Measurements from ENCODE around the gene TNRC6A. TPM values are rescaled to one million over a fixed set of nuclear protein-coding genes. Genes with fewer than 3 reads are reported as not detected.

Gene TNRC6A
- total and polyA plus RNA-seq, 2 of the 13 experiments (the other 11 are each of a cell fraction or from before 2014, with no cell fraction given) = 30.9 to 43.6 TPM

DNA sequence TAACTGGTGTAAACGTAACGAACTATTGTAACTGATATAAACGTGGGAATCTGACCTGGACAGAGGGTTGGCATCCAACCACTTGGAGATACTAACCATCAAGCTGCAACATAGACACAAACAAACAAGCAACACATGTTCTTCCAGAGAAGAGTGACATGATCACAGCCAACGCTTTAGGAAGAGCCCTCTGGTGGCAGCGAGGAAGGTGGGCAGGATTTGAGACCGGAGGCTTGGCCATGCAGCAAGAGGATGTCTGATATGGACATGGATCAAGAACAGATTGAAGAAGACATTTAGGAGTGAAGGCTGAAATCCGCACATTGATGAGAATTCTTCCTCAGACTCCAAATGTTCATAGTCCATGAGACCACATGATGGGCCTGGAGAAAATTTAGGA lies 40.3 kb upstream of the TNRC6A start (continued):
- TF ChIP-seq ZNF24 (IDR thresholded peaks at IDR 0.05) (0 out of 2 replicates have a peak, but pooled peaks have one; percentile 38), NCOA2 (CRISPR knock-in tag; IDR thresholded peaks at IDR 0.05) (0 out of 2 replicates have a peak, but pooled peaks have one; percentile 12), ERF (CRISPR knock-in tag; IDR thresholded peaks at IDR 0.05) (0 out of 2 replicates have a peak, but pooled peaks have one; percentile 29), STAG1 (CRISPR knock-in tag; IDR thresholded peaks at IDR 0.05) (peak; percentile 80), ZKSCAN8 (CRISPR knock-in tag; IDR thresholded peaks at IDR 0.05; ENCODE audit: borderline replicate concordance) (no peak), ELF3 (CRISPR knock-in tag; IDR thresholded peaks at IDR 0.05) (0 out of 2 replicates have a peak, but pooled peaks have one; percentile 20), XRCC5 (optimal IDR thresholded peaks at IDR 0.05; ENCODE audit: low read length) (peak; percentile 82), RAD21 (CRISPR knock-in tag; IDR thresholded peaks at IDR 0.05) (peak; percentile 56; the same call in 1 of the 2 replicates), ZNF678 (CRISPR knock-in tag; IDR thresholded peaks at IDR 0.05) (no peak), HIVEP1 (CRISPR knock-in tag; IDR thresholded peaks at IDR 0.05) (no peak), ZNF644 (CRISPR knock-in tag; IDR thresholded peaks at IDR 0.05; ENCODE audit: low read depth) (peak; percentile 7; the same call in 1 of the 2 replicates), IRF2 (CRISPR knock-in tag; IDR thresholded peaks at IDR 0.05) (peak; percentile 42; the same call in 1 of the 2 replicates), ZNF547 (CRISPR knock-in tag; IDR thresholded peaks at IDR 0.05) (0 out of 2 replicates have a peak, but pooled peaks have one; percentile 46), THAP11 (CRISPR knock-in tag; IDR thresholded peaks at IDR 0.05) (0 out of 2 replicates have a peak, but pooled peaks have one; percentile 41), JARID2 (CRISPR knock-in tag; IDR thresholded peaks at IDR 0.05; ENCODE audit: insufficient replicate concordance) (no peak), ZNF136 (CRISPR knock-in tag; IDR thresholded peaks at IDR 0.05; ENCODE audit: low read depth) (0 out of 2 replicates have a peak, but pooled peaks have one; percentile 60), KDM2A (CRISPR knock-in tag; IDR thresholded peaks at IDR 0.05; ENCODE audit: borderline replicate concordance, low read depth) (peak; percentile 57), HNF1B (CRISPR knock-in tag; IDR thresholded peaks at IDR 0.05) (0 out of 2 replicates have a peak, but pooled peaks have one; percentile 39), IKZF5 (CRISPR knock-in tag; IDR thresholded peaks at IDR 0.05) (0 out of 2 replicates have a peak, but pooled peaks have one; percentile 27), SMC3 (IDR thresholded peaks at IDR 0.05; ENCODE audit: low read length) (peak; percentile 95), FOSL2 (CRISPR knock-in tag; IDR thresholded peaks at IDR 0.05) (peak; percentile 34), WIZ (CRISPR knock-in tag; IDR thresholded peaks at IDR 0.05) (no peak), TEAD3 (CRISPR knock-in tag; optimal IDR thresholded peaks at IDR 0.05; ENCODE audit: borderline replicate concordance) (peak; percentile 66), ZFP1 (CRISPR knock-in tag; IDR thresholded peaks at IDR 0.05) (0 out of 2 replicates have a peak, but pooled peaks have one; percentile 22)
- TF ChIP-seq, protein P1, sequence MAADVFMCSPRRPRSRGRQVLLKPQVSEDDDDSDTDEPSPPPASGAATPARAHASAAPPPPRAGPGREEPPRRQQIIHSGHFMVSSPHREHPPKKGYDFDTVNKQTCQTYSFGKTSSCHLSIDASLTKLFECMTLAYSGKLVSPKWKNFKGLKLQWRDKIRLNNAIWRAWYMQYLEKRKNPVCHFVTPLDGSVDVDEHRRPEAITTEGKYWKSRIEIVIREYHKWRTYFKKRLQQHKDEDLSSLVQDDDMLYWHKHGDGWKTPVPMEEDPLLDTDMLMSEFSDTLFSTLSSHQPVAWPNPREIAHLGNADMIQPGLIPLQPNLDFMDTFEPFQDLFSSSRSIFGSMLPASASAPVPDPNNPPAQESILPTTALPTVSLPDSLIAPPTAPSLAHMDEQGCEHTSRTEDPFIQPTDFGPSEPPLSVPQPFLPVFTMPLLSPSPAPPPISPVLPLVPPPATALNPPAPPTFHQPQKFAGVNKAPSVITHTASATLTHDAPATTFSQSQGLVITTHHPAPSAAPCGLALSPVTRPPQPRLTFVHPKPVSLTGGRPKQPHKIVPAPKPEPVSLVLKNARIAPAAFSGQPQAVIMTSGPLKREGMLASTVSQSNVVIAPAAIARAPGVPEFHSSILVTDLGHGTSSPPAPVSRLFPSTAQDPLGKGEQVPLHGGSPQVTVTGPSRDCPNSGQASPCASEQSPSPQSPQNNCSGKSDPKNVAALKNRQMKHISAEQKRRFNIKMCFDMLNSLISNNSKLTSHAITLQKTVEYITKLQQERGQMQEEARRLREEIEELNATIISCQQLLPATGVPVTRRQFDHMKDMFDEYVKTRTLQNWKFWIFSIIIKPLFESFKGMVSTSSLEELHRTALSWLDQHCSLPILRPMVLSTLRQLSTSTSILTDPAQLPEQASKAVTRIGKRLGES (CRISPR knock-in tag; IDR thresholded peaks at IDR 0.05; ENCODE audit: borderline replicate concordance) = no peak
- TF ChIP-seq, protein P2, sequence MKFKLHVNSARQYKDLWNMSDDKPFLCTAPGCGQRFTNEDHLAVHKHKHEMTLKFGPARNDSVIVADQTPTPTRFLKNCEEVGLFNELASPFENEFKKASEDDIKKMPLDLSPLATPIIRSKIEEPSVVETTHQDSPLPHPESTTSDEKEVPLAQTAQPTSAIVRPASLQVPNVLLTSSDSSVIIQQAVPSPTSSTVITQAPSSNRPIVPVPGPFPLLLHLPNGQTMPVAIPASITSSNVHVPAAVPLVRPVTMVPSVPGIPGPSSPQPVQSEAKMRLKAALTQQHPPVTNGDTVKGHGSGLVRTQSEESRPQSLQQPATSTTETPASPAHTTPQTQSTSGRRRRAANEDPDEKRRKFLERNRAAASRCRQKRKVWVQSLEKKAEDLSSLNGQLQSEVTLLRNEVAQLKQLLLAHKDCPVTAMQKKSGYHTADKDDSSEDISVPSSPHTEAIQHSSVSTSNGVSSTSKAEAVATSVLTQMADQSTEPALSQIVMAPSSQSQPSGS (CRISPR knock-in tag; IDR thresholded peaks at IDR 0.05) = peak; percentile 34; the same call in 1 of the 2 replicates
